ENCODE measurements around the gene ITFG2.

The ITFG2 gene

DNA sequence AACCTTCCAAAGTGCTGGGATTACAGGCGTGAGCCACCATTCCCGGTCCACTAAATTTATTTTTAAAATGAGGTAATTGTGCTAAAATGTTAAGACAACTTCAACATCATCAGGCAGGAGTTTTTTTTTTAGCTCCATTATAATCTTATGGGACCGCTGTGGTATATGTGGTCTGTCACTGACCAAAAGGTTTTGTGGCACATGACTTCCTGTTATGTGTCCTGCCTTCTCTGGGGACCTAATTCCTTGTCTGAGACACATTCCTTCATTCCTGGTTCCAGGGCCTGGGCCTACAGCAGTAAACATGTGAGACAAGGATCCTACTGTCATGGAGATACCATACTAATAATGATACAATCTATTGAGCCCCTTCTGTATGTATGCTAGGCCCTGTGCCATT is 39.5 kb downstream of the ITFG2 start:
- Histone ChIP-seq H2AFZ (ENCODE audit: insufficient read depth, low read length, poor library complexity) (no peak overlapping the region), H4K8ac (ENCODE audit: low read depth, low read length) (no peak overlapping the region), H3K79me1 (ENCODE audit: low read length) (no peaks in the 10 kb centered on the region), H3K4me2 (ENCODE audit: low read length) (no peak overlapping the region), H4K91ac (ENCODE audit: low read depth, low read length) (no peak overlapping the region), H3K36me3 (ENCODE audit: control insufficient read depth in 1 of 2, insufficient read depth in 2 of 2, low read length in 2 of 2) (no peaks in the 10 kb centered on the region), H3K4me1 (ENCODE audit: control insufficient read depth in 1 of 2, insufficient read depth in 2 of 2, low read length in 2 of 2) (peaks cover 9 to 11% of the 10 kb centered on the region in 2 experiments), H2BK12ac (ENCODE audit: low read length) (no peak overlapping the region), H3K27ac (ENCODE audit: low read depth, low read length) (no peak overlapping the region), H3K79me2 (ENCODE audit: control insufficient read depth, insufficient read depth, low read length, poor library complexity) (no peaks in the 10 kb centered on the region), H3K23ac (ENCODE audit: low read length) (no peak overlapping the region), H3K9ac (ENCODE audit: low read length) (no peak overlapping the region), H4K12ac (ENCODE audit: low read depth, low read length) (no peak overlapping the region), H3K9me3 (ENCODE audit: insufficient read depth, low read depth, low read length) (no peaks in the 10 kb centered on the region), H2AK5ac (ENCODE audit: low read length) (no peak overlapping the region), H3K27me3 (ENCODE audit: insufficient read depth, low read length) (no peaks in the 10 kb centered on the region), H3K18ac (ENCODE audit: low read length) (no peak overlapping the region), H3K4me3 (ENCODE audit: low read depth, low read length) (no peak overlapping the region), H3K14ac (ENCODE audit: low read length) (no peak overlapping the region), H2BK120ac (ENCODE audit: insufficient read depth, low read length, poor library complexity) (no peak overlapping the region), H2BK5ac (ENCODE audit: low read depth, low read length, poor library complexity) (no peak overlapping the region), H3K4ac (ENCODE audit: low read depth, low read length) (no peak overlapping the region)
- DNase-seq: no peak
- no CpG with 5 or more reads among the region's 3 CpGs for WGBS (ENCODE audit: extremely low coverage, insufficient coverage, insufficient read length)

GRCh38 chr12:2853626-2854025 is 41.2 kb downstream of the ITFG2 start:
- Histone ChIP-seq H4K91ac (ENCODE audit: low read depth, low read length) (no peak overlapping the region), H3K18ac (ENCODE audit: low read length) (no peak overlapping the region), H3K4ac (ENCODE audit: low read depth, low read length) (no peak overlapping the region), H3K9me3 (ENCODE audit: insufficient read depth, low read depth, low read length) (no peaks in the 10 kb centered on the region), H2BK12ac (ENCODE audit: low read length) (no peak overlapping the region), H2AFZ (ENCODE audit: insufficient read depth, low read length, poor library complexity) (no peak overlapping the region), H3K14ac (ENCODE audit: low read length) (no peak overlapping the region), H3K79me2 (ENCODE audit: control insufficient read depth, insufficient read depth, low read length, poor library complexity) (no peaks in the 10 kb centered on the region), H3K4me1 (ENCODE audit: control insufficient read depth in 1 of 2, insufficient read depth in 2 of 2, low read length in 2 of 2) (peaks cover 5 to 8% of the 10 kb centered on the region in 2 experiments), H3K23ac (ENCODE audit: low read length) (no peak overlapping the region), H4K8ac (ENCODE audit: low read depth, low read length) (no peak overlapping the region), H3K27me3 (ENCODE audit: insufficient read depth, low read length) (no peaks in the 10 kb centered on the region), H3K79me1 (ENCODE audit: low read length) (no peaks in the 10 kb centered on the region), H3K36me3 (ENCODE audit: control insufficient read depth in 1 of 2, insufficient read depth in 2 of 2, low read length in 2 of 2) (peaks cover 8 to 9% of the 10 kb centered on the region in 2 experiments), H3K9ac (ENCODE audit: low read length) (no peak overlapping the region), H2BK5ac (ENCODE audit: low read depth, low read length, poor library complexity) (no peak overlapping the region), H4K12ac (ENCODE audit: low read depth, low read length) (no peak overlapping the region), H3K4me2 (ENCODE audit: low read length) (no peak overlapping the region), H2AK5ac (ENCODE audit: low read length) (no peak overlapping the region), H3K4me3 (ENCODE audit: low read depth, low read length) (no peak overlapping the region), H2BK120ac (ENCODE audit: insufficient read depth, low read length, poor library complexity) (no peak overlapping the region), H3K27ac (ENCODE audit: low read depth, low read length) (no peak overlapping the region)
- no CpG with 5 or more reads among the region's 11 CpGs for WGBS (ENCODE audit: extremely low coverage, insufficient coverage, insufficient read length)
- DNase-seq: peak; percentile 52 to 62

DNA sequence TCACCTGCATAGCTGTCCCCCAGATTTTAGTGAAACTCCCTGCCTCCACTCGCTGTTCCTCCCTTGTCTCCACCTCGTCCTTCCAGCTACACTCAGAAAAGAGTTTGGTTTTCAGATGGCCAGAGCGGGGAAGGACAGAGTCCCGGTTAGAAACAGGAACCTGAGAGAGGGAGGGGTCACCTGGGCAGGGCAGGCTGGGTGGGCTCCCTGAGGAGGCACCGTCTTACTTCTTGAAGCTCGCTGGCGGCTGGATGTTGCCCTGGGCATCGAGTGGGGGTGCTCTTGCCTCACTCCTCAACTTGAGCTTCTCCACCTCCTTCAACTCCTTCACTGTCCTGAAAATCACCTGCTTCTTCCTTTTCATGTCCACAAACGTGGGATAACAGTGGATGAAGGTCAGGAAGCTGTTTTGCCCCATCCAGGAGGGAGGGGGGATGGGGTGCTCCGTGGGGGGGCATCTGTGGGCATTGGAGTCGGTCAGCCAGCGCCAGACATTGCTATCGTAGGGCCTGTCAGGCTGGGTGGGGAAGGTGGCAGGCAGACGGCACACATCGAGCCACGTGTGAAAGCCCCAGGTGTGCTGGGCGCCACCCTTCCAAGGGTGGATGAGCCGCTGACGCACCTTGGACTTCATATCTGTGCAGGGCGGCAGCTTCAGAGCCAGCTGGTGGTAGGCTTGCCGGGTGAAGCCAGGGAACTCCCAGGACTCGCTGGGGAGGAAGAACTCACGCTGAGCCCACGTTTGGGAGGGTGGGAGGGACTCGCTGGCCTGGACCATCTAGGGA is 42.4 kb downstream of the ITFG2 start:
- no peak overlapping the region for H2BK12ac ChIP-seq (ENCODE audit: low read length)
- no peak overlapping the region for H3K23ac ChIP-seq (ENCODE audit: low read length)
- H2AFZ ChIP-seq (ENCODE audit: insufficient read depth, low read length, poor library complexity): no peak overlapping the region
- DNase-seq: peak in 1 of 2 donors; percentile 16
- no peak overlapping the region for H4K91ac ChIP-seq (ENCODE audit: low read depth, low read length)
- H3K79me1 ChIP-seq (ENCODE audit: low read length): no peaks in the 10 kb centered on the region
- H2BK120ac ChIP-seq (ENCODE audit: insufficient read depth, low read length, poor library complexity): no peak overlapping the region
- no peak overlapping the region for H2AK5ac ChIP-seq (ENCODE audit: low read length)
- H3K4me1 ChIP-seq (ENCODE audit: control insufficient read depth in 1 of 2, insufficient read depth in 2 of 2, low read length in 2 of 2): peaks cover 5 to 8% of the 10 kb centered on the region in 2 experiments
- H4K12ac ChIP-seq (ENCODE audit: low read depth, low read length): no peak overlapping the region
- no peaks in the 10 kb centered on the region for H3K9me3 ChIP-seq (ENCODE audit: insufficient read depth, low read depth, low read length)
- H3K18ac ChIP-seq (ENCODE audit: low read length): no peak overlapping the region
- H3K9ac ChIP-seq (ENCODE audit: low read length): no peak overlapping the region
- H3K27ac ChIP-seq (ENCODE audit: low read depth, low read length): no peak overlapping the region
- H4K8ac ChIP-seq (ENCODE audit: low read depth, low read length): no peak overlapping the region
- no peaks in the 10 kb centered on the region for H3K27me3 ChIP-seq (ENCODE audit: insufficient read depth, low read length)
- no peak overlapping the region for H3K4me2 ChIP-seq (ENCODE audit: low read length)
- no CpG with 5 or more reads among the region's 25 CpGs for WGBS (ENCODE audit: extremely low coverage, insufficient coverage, insufficient read length)
- H3K36me3 ChIP-seq (ENCODE audit: control insufficient read depth in 1 of 2, insufficient read depth in 2 of 2, low read length in 2 of 2): peaks cover 16 to 18% of the 10 kb centered on the region in 2 experiments
- H3K4ac ChIP-seq (ENCODE audit: low read depth, low read length): no peak overlapping the region
- H3K79me2 ChIP-seq (ENCODE audit: control insufficient read depth, insufficient read depth, low read length, poor library complexity): no peaks in the 10 kb centered on the region
- H2BK5ac ChIP-seq (ENCODE audit: low read depth, low read length, poor library complexity): no peak overlapping the region
- H3K14ac ChIP-seq (ENCODE audit: low read length): no peak overlapping the region
- H3K4me3 ChIP-seq (ENCODE audit: low read depth, low read length): no peak overlapping the region

DNA sequence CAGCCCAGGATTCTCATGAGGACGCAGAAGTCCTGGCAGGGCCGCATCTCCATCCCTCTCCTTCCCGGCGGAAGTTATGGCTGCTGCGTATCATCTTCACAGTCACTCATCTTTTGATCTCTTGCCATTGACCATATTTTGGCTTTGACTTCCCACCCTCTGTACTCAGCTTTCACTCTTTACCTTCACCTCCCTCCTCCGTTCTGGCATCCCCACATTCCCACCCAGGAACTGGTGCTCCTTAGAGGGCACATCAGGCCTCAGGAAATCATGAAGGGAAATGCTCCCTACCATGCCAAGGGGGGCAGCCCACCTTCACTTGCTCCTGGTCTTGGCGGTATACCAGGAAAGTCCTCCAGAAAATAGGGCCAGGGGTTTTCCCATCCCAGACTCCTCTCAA is 43.1 kb downstream of the ITFG2 start:
- Histone ChIP-seq H2BK5ac (ENCODE audit: low read depth, low read length, poor library complexity) (no peak overlapping the region), H2BK12ac (ENCODE audit: low read length) (no peak overlapping the region), H4K91ac (ENCODE audit: low read depth, low read length) (no peak overlapping the region), H2AK5ac (ENCODE audit: low read length) (no peak overlapping the region), H3K4ac (ENCODE audit: low read depth, low read length) (no peak overlapping the region), H3K4me1 (ENCODE audit: control insufficient read depth in 1 of 2, insufficient read depth in 2 of 2, low read length in 2 of 2) (peaks cover 5 to 8% of the 10 kb centered on the region in 2 experiments), H3K36me3 (ENCODE audit: control insufficient read depth in 1 of 2, insufficient read depth in 2 of 2, low read length in 2 of 2) (peaks cover 16 to 20% of the 10 kb centered on the region in 2 experiments), H2BK120ac (ENCODE audit: insufficient read depth, low read length, poor library complexity) (no peak overlapping the region), H2AFZ (ENCODE audit: insufficient read depth, low read length, poor library complexity) (no peak overlapping the region), H3K23ac (ENCODE audit: low read length) (peak overlapping the region; percentile 55), H3K4me3 (ENCODE audit: low read depth, low read length) (no peak overlapping the region), H3K27ac (ENCODE audit: low read depth, low read length) (no peak overlapping the region), H3K4me2 (ENCODE audit: low read length) (no peak overlapping the region), H3K27me3 (ENCODE audit: insufficient read depth, low read length) (no peaks in the 10 kb centered on the region), H4K8ac (ENCODE audit: low read depth, low read length) (no peak overlapping the region), H3K79me1 (ENCODE audit: low read length) (no peaks in the 10 kb centered on the region), H3K79me2 (ENCODE audit: control insufficient read depth, insufficient read depth, low read length, poor library complexity) (no peaks in the 10 kb centered on the region), H3K9me3 (ENCODE audit: insufficient read depth, low read depth, low read length) (no peaks in the 10 kb centered on the region), H3K18ac (ENCODE audit: low read length) (no peak overlapping the region), H4K12ac (ENCODE audit: low read depth, low read length) (no peak overlapping the region), H3K9ac (ENCODE audit: low read length) (no peak overlapping the region), H3K14ac (ENCODE audit: low read length) (no peak overlapping the region)
- WGBS (ENCODE audit: extremely low coverage, insufficient coverage, insufficient read length): no CpG with 5 or more reads among the region's 7 CpGs
- DNase-seq: no peak

Measured in trophoblast cell (in vitro differentiated cells and primary cell).